Keratinocyte (primary cell): ENCODE measurements around the gene GLDN. TPM values are rescaled to one million over a fixed set of nuclear protein-coding genes. Genes with fewer than 3 reads are reported as not detected.

ENCODE experiments used
- DNase-seq: peaks from one replicate; pipeline ENCODE4 v3.0.0-alpha.2; 2011; ENCODE audit warnings: low read depth, missing footprints, low spot score
- FAIRE-seq: peaks from 2 replicates; lab custom pipeline; 2011; peaks lifted over from hg19 to GRCh38; lab: Jason Lieb, UNC
- H2AFZ ChIP-seq: 2 replicates; pipeline ENCODE4 v1.6.0; 2012; ENCODE audit warnings: low read length, control low read depth, inconsistent platforms; ENCODE audit not compliant: control insufficient read depth
- H3K27ac ChIP-seq: 2 replicates; pipeline ENCODE4 v1.5.1; 2011; ENCODE audit warnings: low read length; ENCODE audit not compliant: control insufficient read depth, insufficient read depth
- H3K27me3 ChIP-seq: 3 replicates; pipeline ENCODE4 v1.6.0; 2011; ENCODE audit warnings: low read length; ENCODE audit not compliant: control insufficient read depth, insufficient read depth; ENCODE audit errors: extremely low read depth
- H3K36me3 ChIP-seq, 2 experiments: 2 replicates in 1 of 2; 3 replicates in 1 of 2; pipeline ENCODE4 v1.5.1; 2011; ENCODE audit warnings: low read length in 2 of 2, mild to moderate bottlenecking in 1 of 2; ENCODE audit not compliant: control insufficient read depth in 2 of 2, insufficient read depth in 2 of 2; ENCODE audit errors: extremely low read depth in 1 of 2
- H3K4me1 ChIP-seq: 3 replicates; pipeline ENCODE4 v1.5.1; 2011; ENCODE audit warnings: low read length; ENCODE audit not compliant: control insufficient read depth, insufficient read depth; ENCODE audit errors: extremely low read depth
- H3K4me2 ChIP-seq: 3 replicates; pipeline ENCODE4 v1.6.0; 2011; ENCODE audit warnings: low read depth, low read length; ENCODE audit not compliant: control insufficient read depth, insufficient read depth; ENCODE audit errors: extremely low read depth
- H3K4me3 ChIP-seq, 3 experiments: fragments of 200-600 bp in 1 of 3; sonication (generic) in 1 of 3; 2 replicates in 2 of 3; 3 replicates in 1 of 3; pipeline ENCODE4 v1.5.1; 2011 to 2016; ENCODE audit warnings: low read length in 3 of 3, mild to moderate bottlenecking in 3 of 3, control low read depth in 2 of 3, inconsistent platforms in 1 of 3, low read depth in 1 of 3, mixed read lengths in 1 of 3, mixed run types in 1 of 3, moderate library complexity in 1 of 3; ENCODE audit not compliant: control insufficient read depth in 2 of 3, insufficient read depth in 2 of 3; ENCODE audit errors: extremely low read depth in 1 of 3
- H3K79me2 ChIP-seq: 2 replicates; pipeline ENCODE4 v1.6.0; 2012; ENCODE audit warnings: low read length; ENCODE audit not compliant: control insufficient read depth, insufficient read depth
- H3K9ac ChIP-seq: 3 replicates; pipeline ENCODE4 v1.6.0; 2011; ENCODE audit warnings: low read length; ENCODE audit not compliant: control insufficient read depth, insufficient read depth; ENCODE audit errors: extremely low read depth
- H3K9me1 ChIP-seq: 3 replicates; pipeline ENCODE4 v1.6.0; 2011; ENCODE audit warnings: low read length; ENCODE audit not compliant: control insufficient read depth, insufficient read depth; ENCODE audit errors: extremely low read depth
- H3K9me3 ChIP-seq: 2 replicates; pipeline ENCODE4 v1.5.1; 2012; ENCODE audit warnings: low read depth, low read length; ENCODE audit not compliant: control insufficient read depth
- H4K20me1 ChIP-seq: 3 replicates; pipeline ENCODE4 v1.6.0; 2011; ENCODE audit warnings: low read length; ENCODE audit not compliant: control insufficient read depth, insufficient read depth; ENCODE audit errors: extremely low read depth
- EZH2 ChIP-seq: IDR thresholded peaks from one replicate; pipeline ENCODE4 v1.6.1; 2012; ENCODE audit warnings: inconsistent platforms, mild to moderate bottlenecking, low read length, moderate library complexity
- dilution Hi-C: fragments of 300-500 bp; cut with MboI; formaldehyde crosslinking; loops from one replicate; pipeline ENCODE4 v1.7.0; 2020; ENCODE audit warnings: low sequenced_read_pairs; ENCODE audit not compliant: extremely low pct_ligation_motif_present
- polyA plus RNA-seq, 5 experiments: library from polyadenylated mRNA; depleted of rRNA in 3 of 5; stranded (reverse) in 3 of 5; stranded (forward) in 1 of 5; unstranded in 1 of 5; fragments of >200 nt; gene quantifications; 1 replicate in 1 of 5; 2 replicates in 3 of 5; 3 replicates in 1 of 5; pipeline versions ENCODE4 v1.2.1 to v1.2.3, GENCODE V29; 2011 to 2012; ENCODE audit warnings: missing spikeins in 2 of 5, low read depth in 1 of 5, low replicate concordance in 1 of 5
- TF ChIP-seq, protein P1 (sequence below), 3 experiments: IDR thresholded peaks in 1 of 3; conservative IDR thresholded peaks in 1 of 3; optimal IDR thresholded peaks in 1 of 3; 2 replicates in 2 of 3; 3 replicates in 1 of 3; pipeline versions ENCODE3 to v1.5.1; 2011; ENCODE audit warnings: low read length in 3 of 3, mild to moderate bottlenecking in 3 of 3, moderate library complexity in 2 of 3, control low read depth in 1 of 3, inconsistent platforms in 1 of 3; ENCODE audit not compliant: insufficient read depth in 2 of 3; ENCODE audit errors: extremely low read depth in 1 of 3

GLDN gene
- polyA plus RNA-seq, 1 donor (not counting 4 experiments of a cell fraction or from before 2014, with no cell fraction given) = 0.09 TPM

DNA sequence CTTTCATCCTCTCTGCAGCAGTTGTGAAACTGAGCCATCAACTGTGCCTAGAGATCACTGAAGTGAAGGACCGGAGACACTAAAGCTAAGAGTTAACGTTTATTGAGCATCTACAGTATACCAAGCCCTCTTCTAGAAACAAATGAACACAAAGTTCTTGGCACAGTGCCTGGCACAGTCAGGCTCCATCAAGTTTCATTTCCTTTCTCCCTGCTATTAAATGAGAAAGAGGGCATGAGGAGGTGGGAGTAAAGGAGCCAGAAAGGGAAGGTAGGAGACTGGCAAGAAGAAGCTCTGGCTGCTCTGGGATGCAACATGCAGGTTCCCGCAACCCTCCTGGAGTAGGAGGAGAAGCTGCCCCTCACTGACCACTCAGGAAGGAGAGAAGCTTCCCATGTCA is 33.6 kb upstream of the GLDN start:
- Histone ChIP-seq H3K4me2 (no peak overlapping the region), H3K36me3 (no peaks in the 10 kb centered on the region), H3K27me3 (no peaks in the 10 kb centered on the region), H2AFZ (no peak overlapping the region), H4K20me1 (no peaks in the 10 kb centered on the region), H3K9me3 (no peaks in the 10 kb centered on the region), H3K27ac (no peak overlapping the region), H3K4me1 (peaks cover 6% of the 10 kb centered on the region), H3K9me1 (no peaks in the 10 kb centered on the region), H3K4me3 (no peak overlapping the region), H3K79me2 (no peaks in the 10 kb centered on the region), H3K9ac (no peak overlapping the region)
- dilution Hi-C loops = no loop called here
- TF ChIP-seq, protein P1, sequence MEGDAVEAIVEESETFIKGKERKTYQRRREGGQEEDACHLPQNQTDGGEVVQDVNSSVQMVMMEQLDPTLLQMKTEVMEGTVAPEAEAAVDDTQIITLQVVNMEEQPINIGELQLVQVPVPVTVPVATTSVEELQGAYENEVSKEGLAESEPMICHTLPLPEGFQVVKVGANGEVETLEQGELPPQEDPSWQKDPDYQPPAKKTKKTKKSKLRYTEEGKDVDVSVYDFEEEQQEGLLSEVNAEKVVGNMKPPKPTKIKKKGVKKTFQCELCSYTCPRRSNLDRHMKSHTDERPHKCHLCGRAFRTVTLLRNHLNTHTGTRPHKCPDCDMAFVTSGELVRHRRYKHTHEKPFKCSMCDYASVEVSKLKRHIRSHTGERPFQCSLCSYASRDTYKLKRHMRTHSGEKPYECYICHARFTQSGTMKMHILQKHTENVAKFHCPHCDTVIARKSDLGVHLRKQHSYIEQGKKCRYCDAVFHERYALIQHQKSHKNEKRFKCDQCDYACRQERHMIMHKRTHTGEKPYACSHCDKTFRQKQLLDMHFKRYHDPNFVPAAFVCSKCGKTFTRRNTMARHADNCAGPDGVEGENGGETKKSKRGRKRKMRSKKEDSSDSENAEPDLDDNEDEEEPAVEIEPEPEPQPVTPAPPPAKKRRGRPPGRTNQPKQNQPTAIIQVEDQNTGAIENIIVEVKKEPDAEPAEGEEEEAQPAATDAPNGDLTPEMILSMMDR (optimal IDR thresholded peaks at IDR 0.05 in 1 of 3, IDR thresholded peaks at IDR 0.05 in 1 of 3, conservative IDR thresholded peaks at IDR 0.05 in 1 of 3; ENCODE audit: extremely low read depth in 1 of 3, insufficient read depth in 2 of 3, low read length in 3 of 3) = no peak
- TF ChIP-seq EZH2 = no peak
- DNase-seq = no peak
- no peak for FAIRE-seq

DNA sequence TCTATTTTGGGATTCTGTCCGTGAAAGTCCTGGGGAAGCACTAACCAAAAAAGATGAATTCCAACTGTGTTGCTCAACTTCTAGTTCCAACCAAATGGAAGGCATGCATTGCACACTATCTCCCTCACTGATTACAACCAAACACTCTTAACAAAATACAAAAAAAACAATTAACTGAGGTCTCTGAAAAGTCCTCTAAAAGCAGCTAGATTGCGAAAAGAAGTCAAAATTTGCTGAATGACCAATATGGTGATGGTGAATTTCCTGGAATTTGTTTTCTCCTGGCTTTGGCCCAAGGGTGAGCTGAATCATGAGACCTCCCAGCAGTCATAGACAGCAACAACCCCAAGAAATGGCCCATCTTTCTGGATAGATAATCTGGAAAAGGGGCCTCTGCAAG is 31.4 kb upstream of the GLDN start:
- DNase-seq (no peak), FAIRE-seq (no peak)
- dilution Hi-C loops = no loop called here
- Histone ChIP-seq H3K79me2 (no peaks in the 10 kb centered on the region), H3K4me2 (no peak overlapping the region), H3K27ac (no peak overlapping the region), H3K4me1 (peaks cover 7% of the 10 kb centered on the region), H4K20me1 (no peaks in the 10 kb centered on the region), H3K9me3 (no peaks in the 10 kb centered on the region), H3K9me1 (no peaks in the 10 kb centered on the region), H3K36me3 (no peaks in the 10 kb centered on the region), H3K9ac (no peak overlapping the region), H2AFZ (no peak overlapping the region), H3K27me3 (no peaks in the 10 kb centered on the region), H3K4me3 (no peak overlapping the region)
- TF ChIP-seq, protein P1 (optimal IDR thresholded peaks at IDR 0.05 in 1 of 3, IDR thresholded peaks at IDR 0.05 in 1 of 3, conservative IDR thresholded peaks at IDR 0.05 in 1 of 3; ENCODE audit: extremely low read depth in 1 of 3, insufficient read depth in 2 of 3, low read length in 3 of 3) = no peak
- TF ChIP-seq EZH2 = no peak
